Lower leg skin (tissue), 4 donors: Measurements from ENCODE around the gene SLC7A7. TPM values are rescaled to one million over a fixed set of nuclear protein-coding genes. Genes with fewer than 3 reads are reported as not detected.
"Not testable (repeated sequence)": the region's sequence is repeated elsewhere in the genome, so short reads cannot be mapped to it uniquely, and the experiment has no call there.

ENCODE experiments used
- DNase-seq, 2 donors: peaks; one replicate each; pipeline ENCODE4 v3.0.0-alpha.2; 2019; ENCODE audit warnings: low spot score in 2 of 2
- H3K4me3 ChIP-seq: fragments of 200-600 bp; sonication (generic); 2 replicates; pipeline ENCODE4 v1.5.1; 2017; ENCODE audit warnings: mild to moderate bottlenecking, low read depth; ENCODE audit not compliant: poor library complexity, severe bottlenecking
- POLR2A ChIP-seq, 2 donors: fragments of 450-650 bp; IDR thresholded peaks; one replicate each; pipeline ENCODE4 v1.6.1; 2016 to 2017; ENCODE audit warnings: antibody characterized with exemption in 2 of 2, mild to moderate bottlenecking in 1 of 2, moderate library complexity in 1 of 2
- WGBS, 2 donors: methylation state at CpG; one replicate each; pipeline ENCODE4 v1.1.5; 2018; 5-methylcytosine and 5-hydroxymethylcytosine counted together
- intact Hi-C: fragments of 100-400 bp; cut with DNase I; formaldehyde crosslinking; loops from one replicate; pipeline ENCODE4 v1.15.0; 2023; ENCODE audit warnings: low total_unique reads
- total RNA-seq, 4 donors: library from RNA; depleted of rRNA; stranded (reverse); fragments of >200 nt; gene quantifications; one replicate each; pipeline ENCODE4 v1.1.0, GENCODE V29; 2016
- TF ChIP-seq, protein P1 (sequence below), 3 donors: fragments of 450-650 bp; IDR thresholded peaks; one replicate each; pipeline ENCODE4 v1.5.1; 2016; ENCODE audit warnings: antibody characterized with exemption in 3 of 3, mild to moderate bottlenecking in 3 of 3, moderate library complexity in 2 of 3

SLC7A7 gene
- total RNA-seq, 4 donors from 2014 or later, result 1.1 to 12.8 (median 6.5) TPM

DNA sequence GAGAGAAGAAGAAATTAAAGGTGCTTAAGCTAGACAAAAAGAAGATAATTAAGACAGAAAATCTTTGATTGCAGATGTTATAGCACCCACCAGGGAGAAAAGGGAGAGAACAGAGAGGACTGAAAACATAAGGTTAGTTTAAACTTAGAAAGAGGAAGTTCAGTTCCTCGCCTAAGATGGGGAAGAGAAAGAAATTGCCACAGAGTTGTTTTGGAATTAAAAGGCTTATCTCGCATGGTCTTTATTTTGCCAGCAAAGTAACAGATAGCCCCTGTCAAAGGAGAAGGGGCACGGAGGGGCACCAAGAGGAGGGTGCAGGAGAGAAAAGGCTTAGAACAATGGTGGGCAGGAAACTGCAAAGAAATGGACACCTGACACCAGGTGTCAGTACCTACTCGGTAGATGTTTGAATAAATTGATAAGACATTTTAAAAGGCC is 66.6 kb downstream of the SLC7A7 start:
- TF ChIP-seq POLR2A (IDR thresholded peaks at IDR 0.05), result no peak
- TF ChIP-seq, protein P1, sequence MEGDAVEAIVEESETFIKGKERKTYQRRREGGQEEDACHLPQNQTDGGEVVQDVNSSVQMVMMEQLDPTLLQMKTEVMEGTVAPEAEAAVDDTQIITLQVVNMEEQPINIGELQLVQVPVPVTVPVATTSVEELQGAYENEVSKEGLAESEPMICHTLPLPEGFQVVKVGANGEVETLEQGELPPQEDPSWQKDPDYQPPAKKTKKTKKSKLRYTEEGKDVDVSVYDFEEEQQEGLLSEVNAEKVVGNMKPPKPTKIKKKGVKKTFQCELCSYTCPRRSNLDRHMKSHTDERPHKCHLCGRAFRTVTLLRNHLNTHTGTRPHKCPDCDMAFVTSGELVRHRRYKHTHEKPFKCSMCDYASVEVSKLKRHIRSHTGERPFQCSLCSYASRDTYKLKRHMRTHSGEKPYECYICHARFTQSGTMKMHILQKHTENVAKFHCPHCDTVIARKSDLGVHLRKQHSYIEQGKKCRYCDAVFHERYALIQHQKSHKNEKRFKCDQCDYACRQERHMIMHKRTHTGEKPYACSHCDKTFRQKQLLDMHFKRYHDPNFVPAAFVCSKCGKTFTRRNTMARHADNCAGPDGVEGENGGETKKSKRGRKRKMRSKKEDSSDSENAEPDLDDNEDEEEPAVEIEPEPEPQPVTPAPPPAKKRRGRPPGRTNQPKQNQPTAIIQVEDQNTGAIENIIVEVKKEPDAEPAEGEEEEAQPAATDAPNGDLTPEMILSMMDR (IDR thresholded peaks at IDR 0.05), result no peak
- 47 to 52% methylated on average over 4 of the region's 4 CpGs for WGBS, 2 donors
- no peak for DNase-seq
- intact Hi-C loops, result no loop called here
- no peak overlapping the region for H3K4me3 ChIP-seq

DNA sequence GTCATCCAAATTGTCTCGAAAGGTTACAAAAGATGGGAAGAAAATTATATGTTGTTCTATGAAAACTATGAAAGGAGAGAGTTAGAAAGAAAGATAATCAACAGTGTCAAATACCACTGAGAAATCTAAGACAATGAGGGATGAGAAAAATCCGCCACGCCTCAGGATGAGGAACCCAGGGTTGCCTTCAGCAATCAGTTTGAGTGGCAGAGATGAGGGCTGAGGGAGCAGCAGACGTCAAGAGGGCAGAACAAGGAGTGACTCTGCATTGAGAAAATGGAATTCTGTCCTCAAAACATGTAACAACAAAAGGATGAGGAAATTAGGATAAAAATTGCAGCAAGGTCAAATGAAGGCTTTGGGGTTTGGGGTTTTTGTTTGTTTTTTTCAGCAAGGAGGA is 67.0 kb downstream of the SLC7A7 start:
- no peak for TF ChIP-seq POLR2A (IDR thresholded peaks at IDR 0.05)
- TF ChIP-seq, protein P1 (IDR thresholded peaks at IDR 0.05), result no peak
- H3K4me3 ChIP-seq, result no peak overlapping the region
- WGBS, 2 donors, result 68 to 78% methylated on average over 4 of the region's 4 CpGs
- intact Hi-C loops, result no loop called here
- DNase-seq, result no peak

DNA sequence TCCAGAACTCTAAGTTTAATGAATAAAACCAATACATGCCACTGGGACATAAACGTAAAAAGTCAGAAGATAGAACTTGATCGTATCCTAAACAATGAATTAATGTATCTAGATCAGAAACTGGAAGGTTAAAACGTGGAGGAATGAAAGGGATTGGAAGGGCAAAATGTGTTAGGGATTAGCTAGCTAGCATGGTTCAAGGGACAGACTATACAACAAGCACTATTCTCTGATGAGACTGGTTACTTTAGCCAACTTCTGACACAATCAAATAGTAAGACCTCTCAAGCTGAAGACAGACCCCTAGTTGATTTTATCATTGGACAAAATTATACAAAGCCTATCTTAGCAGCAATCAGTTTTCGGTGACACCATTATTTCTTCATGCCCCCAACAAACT is 67.5 kb downstream of the SLC7A7 start:
- 78 to 82% methylated on average over 4 of the region's 4 CpGs for WGBS, 2 donors

DNA sequence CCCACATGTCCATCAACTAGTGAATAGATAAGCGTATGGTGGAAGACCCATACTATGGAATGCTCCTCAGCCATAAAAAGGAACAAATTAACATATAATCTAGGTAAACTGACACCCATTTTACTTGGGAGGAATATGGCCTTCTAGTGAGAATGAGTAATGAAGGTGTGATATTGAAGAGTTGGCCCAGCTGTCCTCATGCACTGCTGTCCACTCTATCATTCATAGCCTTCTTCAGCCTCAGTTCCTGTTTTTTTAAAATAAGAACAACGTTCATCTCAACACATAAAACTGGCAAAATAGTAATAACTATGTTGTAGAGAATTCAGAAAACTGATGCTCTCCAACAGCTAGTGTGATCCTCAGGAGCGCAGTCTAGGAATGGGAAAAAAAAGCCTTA is 75.2 kb downstream of the SLC7A7 start:
- WGBS, 2 donors, result 84 to 88% methylated on average over 3 of the region's 3 CpGs
- intact Hi-C loops, result no loop called here
- H3K4me3 ChIP-seq, result no peak overlapping the region
- no peak for DNase-seq
- TF ChIP-seq POLR2A (IDR thresholded peaks at IDR 0.05), result no peak
- TF ChIP-seq, protein P1 (IDR thresholded peaks at IDR 0.05), result no peak

More for the DNA sequence above, 67.5 kb downstream of the SLC7A7 start:
- DNase-seq, result no peak
- H3K4me3 ChIP-seq, result no peak overlapping the region
- no peak for TF ChIP-seq POLR2A (IDR thresholded peaks at IDR 0.05)
- TF ChIP-seq, protein P1 (IDR thresholded peaks at IDR 0.05), result no peak
- intact Hi-C loops, result no loop called here

DNA sequence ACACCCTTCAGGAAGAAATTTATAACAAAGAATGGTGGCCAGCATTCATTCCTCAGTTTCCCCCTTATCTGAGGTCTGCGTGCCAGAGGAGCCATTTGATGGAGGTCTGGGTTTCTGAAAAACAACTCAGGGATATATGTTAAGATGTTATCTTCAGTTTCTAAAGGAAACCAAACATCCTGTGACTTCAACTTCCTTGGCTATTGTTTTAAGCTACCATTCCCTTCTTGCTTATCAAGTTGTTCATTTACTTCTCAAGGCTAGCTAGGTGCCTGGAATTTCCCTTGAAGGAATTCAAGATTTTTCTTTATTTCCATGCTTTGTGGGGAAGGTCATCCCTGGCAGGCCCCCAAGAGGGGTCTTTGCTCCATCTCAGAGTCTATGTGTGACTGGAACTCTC is 75.8 kb downstream of the SLC7A7 start:
- intact Hi-C loops, result no loop called here
- no peak overlapping the region for H3K4me3 ChIP-seq
- TF ChIP-seq, protein P1 (IDR thresholded peaks at IDR 0.05), result no peak
- no peak for TF ChIP-seq POLR2A (IDR thresholded peaks at IDR 0.05)
- DNase-seq, result no peak
- WGBS, 2 donors, result 72 to 89% methylated on average over 1 of the region's 1 CpG

DNA sequence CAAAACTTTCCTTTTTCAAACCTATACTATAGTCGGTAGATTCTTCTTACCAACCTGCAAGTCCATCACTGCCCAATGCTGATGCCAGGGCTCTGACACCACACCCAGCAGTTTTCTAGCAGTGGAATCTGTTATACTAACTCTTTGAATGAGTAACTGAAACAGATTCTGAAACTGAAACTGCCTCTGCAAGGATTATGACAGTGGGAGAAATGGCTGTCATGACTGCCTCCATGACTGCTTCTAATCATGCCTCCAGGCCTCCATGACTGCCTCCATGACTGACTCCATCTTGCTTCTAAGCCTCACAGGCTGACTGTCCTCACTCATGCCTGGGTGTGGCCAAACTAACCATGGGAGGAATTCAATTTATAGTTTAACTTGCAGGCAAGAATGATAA is 78.2 kb downstream of the SLC7A7 start:
- H3K4me3 ChIP-seq, result no peak overlapping the region
- DNase-seq, result no peak
- WGBS, 2 donors, result 96 to 100% methylated on average over 1 of the region's 1 CpG
- intact Hi-C loops, result no loop called here
- TF ChIP-seq POLR2A (IDR thresholded peaks at IDR 0.05), result no peak
- TF ChIP-seq, protein P1 (IDR thresholded peaks at IDR 0.05), result no peak

DNA sequence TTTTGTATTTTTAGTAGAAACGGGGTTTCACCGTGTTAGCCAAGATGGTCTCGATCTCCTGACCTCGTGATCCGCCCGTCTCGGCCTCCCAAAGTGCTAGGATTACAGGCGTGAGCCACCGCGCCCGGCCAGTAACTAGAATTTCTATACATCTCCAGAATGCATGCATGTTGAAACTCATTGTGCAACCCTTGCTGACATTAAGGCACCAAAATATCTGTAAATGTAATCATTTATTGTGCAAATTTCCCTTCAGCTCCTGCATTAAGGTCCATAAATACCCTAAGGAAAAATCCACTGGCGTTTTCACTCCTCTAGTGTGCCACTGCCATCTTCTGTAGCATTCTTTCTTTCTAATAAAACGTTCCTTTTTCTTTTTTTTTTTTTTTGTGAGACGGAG is 78.9 kb downstream of the SLC7A7 start:
- DNase-seq, H3K4me3 ChIP-seq, intact Hi-C loops: not testable (repeated sequence)
- WGBS, 2 donors, result 91 to 95% methylated on average over 14 of the region's 14 CpGs
